Epidermal melanocyte (primary cell): ENCODE results near the gene RGS3.

Source experiments
- DNase-seq: peaks from one replicate; pipeline ENCODE4 v3.0.0; 2011; ENCODE audit warnings: low spot score; ENCODE audit not compliant: insufficient read length

Gene RGS3

DNA sequence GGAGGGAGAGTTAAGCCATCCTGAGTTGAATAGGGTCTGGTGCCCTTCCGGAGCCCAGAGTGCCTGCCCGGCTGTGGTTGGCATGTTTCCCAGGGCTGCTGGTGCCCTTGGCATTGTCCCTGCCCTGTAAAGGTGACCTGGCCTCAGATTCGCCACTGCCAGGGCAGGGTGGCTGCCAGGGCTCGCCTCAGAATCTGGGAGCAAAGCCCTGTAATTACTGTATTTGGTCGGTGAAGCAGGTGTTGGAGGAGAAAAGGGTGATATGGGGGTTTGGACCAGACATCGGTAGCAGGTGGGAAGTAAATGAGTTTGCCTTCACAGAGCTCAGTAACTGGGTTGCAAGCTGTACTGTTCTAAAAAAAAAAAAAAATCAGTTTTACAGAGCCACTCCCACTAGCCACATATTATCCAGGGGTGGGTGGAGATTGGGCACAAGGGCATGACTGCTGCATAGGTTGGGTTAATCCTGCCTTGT, 47.6 kb downstream of the RGS3 start:
- no peak for DNase-seq

DNA sequence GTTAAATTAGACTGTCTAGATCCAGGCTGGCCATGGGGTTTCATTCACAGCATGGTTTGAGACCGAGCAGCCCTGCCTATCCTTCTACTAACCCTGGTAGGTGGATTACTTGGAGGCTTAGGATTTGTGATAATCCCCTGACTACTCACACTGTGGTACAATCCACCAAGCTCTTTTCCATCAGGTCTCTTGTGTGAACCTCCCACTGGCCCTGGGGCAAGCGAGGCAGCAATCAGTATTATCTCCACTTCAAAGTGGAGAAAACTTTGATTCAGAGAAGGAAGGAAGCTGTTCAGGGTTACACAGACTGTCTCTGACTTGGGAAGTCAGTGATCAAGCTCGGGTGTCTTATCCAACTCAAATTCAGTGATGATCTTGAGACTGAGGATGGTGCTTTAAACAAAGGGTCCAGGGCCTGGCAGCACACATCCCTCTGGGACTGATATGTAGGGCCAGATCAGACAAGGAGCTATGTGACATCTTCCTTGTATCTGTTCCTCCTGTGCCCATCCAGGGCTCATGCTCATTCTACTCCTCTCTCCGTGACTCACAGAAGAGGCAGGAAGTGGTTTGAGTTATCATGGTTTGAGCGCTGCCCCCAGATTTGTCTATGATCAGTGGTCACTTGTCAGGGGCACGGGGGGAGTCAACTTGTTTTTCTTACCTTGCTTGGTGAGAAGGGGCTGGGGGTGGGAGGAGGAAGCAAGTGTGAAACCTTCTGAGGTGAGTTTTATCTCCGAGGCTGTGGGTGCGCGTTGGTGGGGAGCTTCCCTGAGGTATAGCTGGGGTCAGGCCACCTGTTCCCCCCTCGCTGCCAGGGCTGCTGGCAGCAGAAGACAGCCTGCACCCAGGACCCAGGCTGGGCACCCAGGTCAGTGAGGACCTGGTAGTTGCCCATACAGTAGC, 48.6 kb downstream of the RGS3 start:
- no peak for DNase-seq

DNA sequence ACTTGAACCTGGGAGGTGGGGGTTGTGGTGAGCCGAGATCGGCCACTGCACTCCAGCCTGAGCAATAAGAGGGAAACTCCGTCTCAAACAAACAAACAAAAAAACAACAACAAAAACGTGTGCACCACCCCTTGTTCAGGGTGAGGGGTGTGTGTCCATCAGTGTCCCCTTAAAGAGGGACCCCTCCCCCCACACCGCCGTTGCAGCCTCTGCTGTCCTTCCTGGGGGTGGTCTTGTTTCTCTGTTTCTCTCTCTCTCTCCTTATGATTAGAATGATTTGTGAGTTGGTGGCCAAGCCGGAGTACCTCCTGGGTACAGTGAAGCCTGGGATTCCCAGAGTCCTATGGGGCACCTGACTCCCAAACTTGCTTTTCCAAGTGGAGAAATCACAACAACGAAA, 49.6 kb downstream of the RGS3 start:
- DNase-seq = no peak

DNA sequence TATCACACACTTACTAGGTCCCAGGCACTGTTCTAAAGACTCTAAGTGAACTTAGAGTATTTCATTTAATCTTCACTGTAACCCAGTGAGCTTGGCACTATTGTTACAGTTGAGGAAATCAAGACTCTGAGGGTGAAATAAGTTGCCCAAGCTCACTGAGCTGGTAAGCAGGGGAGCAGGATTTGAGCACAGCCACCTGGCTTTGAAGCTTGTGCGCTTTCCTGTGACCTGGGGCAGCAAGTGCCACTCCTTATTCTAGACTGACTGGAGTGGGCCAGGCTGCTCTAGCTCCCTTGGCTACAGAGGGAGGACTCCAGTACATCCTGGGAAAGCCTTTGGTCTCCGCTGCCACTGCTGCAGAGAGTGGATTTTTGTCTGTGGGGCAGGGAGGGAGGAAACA, 50.0 kb downstream of the RGS3 start:
- no peak for DNase-seq

DNA sequence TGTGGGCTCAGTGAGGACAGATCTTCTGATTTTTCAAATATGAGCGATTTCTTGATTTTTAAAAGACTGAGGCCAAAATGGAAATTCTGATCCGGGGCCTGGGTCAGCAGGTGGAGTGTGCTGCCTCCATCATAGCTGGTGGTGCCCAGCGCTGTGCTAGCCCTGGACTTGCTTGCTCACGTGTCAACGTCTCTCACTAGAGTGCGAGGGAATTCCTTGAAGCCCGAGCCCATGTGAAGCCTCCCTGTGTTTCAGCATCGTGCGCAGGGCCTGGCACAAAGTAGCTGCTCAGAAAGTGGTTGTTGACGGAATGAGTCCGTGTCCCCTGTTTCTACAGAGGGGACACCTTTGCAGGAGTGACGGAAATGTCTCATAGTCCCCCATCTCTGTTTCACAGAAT, 50.5 kb downstream of the RGS3 start:
- no peak for DNase-seq

DNA sequence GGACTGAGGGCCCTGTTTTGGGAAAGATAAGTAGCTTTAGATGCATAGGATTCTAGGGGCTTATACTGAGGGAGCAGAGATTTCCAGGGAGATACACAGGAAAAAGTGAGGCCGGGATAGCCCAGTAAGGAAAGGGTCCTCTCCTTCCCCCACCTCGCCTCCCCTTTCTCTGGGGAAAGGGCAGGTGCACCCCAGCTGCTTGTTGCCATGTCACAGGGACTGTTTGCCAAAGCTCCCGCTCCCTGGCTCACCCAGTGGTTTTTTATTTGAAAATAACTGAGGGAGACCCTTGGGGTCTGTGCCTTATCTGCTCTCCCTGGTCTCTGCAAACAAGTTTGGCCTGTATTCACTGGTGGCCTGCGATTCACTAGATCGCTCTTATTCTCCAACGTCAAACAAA, 51.2 kb downstream of the RGS3 start:
- no peak for DNase-seq

DNA sequence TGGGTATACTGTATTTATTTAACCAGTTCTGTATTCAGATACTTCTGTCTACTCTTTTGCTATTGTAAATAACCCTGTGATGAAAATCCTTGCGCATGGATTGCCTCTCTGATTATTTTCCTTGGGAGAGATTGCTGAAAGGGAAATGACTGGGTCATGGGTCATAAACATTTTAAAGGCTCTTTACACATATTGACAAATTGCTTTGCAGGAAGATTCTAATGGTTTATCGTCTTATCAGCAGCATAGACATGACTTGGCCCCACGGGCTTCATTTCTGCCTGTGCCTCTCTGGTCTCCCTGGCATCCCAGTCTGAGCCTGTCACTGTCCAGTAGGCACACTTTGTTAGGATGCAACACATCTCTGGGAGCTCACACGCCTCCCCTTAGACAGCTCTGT, 52.3 kb downstream of the RGS3 start:
- DNase-seq = no peak

DNA sequence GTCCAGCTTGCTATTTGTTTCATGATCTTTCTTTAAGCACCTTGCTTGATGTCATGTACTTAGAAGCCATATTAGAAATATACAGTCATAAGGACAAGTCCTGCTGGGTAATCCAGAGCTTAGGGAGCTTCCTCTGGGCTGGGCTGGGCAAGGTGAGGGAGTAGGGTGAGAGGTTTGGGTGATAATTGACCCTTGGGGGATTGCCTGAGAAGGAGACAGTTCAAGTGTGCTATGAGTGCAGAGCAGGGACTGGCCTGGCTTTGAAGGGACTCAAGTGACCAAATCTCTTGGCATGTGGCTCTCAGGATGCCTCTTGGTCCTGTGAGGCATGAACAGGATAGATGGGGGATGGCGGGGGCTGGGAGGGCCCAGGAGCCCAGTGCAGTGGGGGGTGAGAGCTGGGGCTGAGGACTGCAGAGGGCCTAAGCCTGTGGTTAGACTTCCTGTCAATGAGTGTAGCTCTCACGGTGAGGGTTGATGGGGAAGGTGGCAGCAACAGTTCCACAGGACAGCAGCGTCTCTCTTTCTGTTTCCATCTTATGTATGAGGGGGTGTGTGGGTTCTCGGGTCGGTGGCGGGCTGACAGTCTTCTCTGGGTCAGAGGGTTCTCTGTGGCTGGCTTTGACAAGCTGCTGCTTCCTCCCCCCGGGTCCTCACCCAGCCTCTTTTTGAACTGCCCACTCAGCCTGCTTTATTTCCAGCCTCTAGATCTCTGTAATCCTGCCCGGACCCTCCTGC, 53.5 kb downstream of the RGS3 start:
- no peak for DNase-seq

DNA sequence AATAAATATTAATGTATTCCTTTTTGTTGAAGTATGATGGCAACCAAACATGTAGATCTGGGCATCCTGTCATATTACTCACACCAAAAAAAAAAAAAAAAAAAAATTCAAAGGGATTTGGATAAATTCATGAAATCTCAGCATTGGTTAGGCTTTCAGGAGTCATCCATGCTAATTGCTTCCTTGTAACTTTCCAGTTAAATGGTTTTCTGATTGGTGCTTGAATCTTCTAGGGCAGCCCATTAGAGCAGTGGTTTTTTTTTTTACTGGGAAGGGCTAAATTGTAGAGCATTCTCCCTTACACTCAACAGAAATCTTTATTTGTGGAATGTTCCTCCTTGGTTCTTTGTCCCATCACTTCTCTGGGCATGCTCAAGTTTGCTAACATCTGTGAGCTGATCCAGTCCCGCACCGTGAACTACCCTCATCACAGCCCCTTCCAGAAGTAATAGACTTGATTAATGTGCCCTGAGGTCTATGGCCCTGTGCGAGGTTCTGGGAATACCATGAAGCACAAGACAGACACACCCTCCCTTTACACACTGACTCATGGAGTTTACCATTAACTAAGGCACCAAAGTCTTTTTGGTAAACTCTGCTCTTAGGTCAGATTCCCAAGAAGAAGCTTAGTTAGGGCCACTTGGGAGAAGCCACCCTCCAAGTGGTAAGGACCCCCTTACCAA, 56.0 kb downstream of the RGS3 start:
- DNase-seq = no peak

DNA sequence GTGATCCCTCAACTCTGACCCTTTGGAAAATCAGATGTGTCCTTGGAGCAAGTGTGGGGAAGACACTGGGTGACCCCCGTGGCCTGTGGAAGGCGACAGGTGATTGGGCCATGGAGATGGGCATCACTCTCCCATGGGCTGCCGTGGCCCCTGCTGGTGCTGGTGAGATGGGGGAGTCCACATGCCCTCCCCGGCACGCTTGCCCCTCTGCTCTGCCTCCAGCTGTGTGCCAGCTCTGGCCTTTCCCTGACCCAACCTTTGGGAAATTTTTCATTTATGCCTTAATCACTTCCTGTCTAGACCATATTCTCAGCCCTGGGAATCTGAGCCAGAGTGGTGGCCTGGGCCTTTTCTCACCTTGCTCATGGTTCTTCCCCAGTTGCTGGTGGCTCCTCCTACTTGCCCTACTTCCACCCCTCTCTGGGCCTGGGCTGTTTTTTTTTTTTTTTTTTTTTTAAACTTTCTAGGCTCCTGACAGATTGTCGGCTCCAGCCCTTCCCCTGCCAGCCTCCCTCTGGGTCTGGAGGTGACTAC, 56.6 kb downstream of the RGS3 start:
- no peak for DNase-seq

DNA sequence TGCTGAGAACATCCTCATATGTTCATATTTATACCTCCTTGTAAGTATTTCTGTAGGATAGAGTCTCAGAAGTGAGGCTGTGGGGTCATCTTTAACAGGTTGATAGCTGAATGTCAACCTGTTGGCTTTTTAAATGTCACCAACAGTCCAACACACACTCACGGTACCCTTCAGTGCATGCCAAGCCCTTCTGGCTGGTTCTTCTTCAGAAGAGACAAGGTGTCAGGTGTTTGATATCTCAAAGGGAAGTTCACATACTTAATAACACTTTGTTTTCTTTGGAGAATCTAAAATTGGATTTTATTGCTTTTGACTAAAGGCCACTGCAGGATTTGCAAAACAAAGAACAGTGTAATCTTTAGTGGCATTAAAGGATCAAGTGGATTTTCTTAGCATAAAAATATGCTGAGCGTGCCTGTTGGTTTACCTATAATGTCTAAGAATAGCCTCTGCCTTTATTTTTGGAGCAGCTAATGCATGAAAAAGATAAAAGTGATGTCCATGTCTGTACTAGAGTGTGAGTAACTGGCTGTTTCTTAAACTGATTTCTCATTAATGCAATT, 58.2 kb downstream of the RGS3 start:
- no peak for DNase-seq

DNA sequence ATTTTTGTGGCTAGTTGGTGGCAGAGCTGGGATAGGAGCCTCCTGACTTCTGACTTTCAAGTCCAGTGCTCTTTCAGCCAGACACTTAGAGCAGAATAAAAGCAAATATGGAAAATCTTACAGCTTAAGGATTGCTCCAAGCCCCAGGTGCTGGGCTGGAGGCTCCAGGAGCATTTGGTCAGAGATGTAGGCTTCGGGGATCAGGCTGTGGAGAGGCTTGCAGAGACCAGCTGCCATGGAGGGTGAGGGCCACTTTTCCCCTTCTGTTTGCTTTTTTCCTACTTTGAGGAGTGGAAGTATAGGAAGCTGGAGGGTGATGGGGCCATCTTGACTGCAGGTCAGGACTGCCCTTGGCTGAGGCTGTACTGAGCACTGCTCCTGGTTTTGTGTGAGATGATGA, 58.9 kb downstream of the RGS3 start:
- no peak for DNase-seq

DNA sequence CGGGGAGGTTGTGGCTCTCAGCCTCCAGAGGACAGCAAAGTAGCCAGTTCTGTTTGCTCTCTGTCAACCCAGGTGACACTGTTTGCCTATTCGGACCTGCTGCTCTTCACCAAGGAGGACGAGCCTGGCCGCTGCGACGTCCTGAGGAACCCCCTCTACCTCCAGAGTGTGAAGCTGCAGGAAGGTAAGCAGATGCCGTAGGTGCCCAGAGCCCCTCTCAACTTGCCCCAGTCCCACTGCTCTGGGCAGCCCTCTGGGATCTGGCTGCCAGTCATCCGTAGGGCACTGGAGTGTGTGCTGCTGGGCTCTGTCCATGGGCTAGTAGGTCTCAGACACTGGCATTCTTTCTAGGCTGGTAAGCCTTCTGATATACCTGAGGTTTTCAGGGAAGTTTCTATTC, 59.3 kb downstream of the RGS3 start:
- DNase-seq = no peak

DNA sequence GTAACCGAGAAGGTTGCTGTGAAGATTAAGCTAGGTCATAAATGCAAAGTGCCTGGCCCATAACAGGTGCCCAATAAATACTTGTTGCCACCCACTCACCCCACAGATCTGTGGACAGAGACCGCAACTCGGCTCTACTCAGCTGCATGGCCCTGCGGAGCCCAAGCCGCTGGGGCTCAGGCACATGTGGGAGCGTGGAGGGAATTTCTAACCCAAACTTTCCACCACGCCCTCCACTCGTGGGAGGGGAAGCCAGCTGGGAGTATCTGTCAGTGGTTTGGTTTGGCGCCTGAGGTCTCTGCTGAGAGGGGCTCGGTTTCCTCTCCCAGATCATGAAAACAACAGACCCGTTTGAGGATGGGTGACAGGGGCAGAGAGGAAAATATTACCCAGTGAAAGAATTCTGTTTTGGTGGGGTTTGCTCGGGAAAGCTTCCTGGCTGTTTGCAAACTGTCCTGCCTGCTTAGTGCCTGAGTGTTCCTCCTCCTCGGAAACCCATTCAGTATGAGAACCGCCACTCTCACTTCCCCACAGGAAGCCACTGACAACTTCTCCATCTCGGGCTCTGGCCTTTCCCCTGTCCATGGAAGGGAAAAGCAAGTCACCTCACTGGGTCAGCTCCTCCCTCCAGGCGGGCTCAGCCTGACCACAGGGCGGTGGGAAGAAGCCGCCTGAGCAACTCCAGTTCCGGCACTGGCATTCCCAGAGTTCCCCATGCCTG, 60.1 kb downstream of the RGS3 start:
- DNase-seq = peak; percentile 34

DNA sequence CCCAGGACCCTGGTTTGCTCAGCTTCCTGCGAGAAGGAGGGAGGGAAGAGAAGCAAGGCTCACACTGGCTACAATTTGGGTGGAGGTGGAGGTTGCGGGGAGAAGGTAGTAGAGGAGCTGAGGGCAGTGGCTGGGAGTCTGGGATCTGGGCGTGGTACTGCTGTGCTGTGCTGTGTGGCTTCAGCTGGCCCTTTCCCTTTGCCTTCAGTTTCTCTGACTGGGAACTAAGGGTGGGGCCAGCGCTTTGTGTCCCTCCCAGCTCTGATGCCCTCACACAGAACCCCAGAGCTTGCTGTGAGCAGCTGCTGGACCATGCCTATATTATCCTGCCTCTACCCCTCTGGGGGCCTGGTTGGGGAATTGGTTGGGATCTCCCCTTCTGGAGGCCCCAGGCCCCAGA, 60.9 kb downstream of the RGS3 start:
- DNase-seq = no peak

DNA sequence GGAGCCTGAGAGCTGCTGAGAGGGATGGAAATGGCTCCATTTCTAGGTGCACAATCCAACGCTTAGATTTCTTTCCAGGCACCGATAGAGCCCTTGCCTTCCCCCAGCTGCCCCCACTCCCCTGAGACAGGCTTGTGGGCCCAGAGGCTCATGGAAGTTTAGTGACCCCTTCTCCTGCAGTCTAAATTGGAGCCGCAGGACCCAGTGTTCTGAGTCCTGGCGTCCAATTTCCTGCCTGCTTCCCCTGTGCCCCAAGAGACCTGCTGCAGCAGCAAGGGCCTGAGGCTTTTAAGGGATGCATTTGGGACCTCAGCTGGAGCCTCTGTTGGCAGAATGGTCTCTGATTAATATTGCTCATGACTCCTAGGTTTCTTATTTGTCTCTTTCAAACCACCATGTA, 61.7 kb downstream of the RGS3 start:
- no peak for DNase-seq

DNA sequence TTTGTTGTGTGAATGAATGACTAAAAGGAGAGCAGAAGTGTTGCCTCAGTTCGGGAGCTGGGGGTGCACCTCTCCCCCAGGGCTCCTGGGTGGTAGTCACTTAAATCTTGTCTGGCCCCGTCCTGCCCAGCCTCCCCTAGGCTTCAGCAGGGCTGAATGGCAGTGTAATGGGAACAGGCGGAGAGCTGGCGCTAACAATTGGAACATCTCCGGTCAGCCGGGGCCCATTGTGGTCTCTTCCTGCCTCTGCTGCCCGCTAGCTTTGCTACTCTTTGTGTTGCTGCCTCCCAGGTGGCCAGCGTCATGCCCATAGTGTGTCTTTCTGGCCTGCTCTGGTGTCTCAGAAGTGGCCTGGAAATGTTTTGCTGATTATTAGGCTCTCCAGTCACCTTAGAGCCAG, 62.3 kb downstream of the RGS3 start:
- no peak for DNase-seq

DNA sequence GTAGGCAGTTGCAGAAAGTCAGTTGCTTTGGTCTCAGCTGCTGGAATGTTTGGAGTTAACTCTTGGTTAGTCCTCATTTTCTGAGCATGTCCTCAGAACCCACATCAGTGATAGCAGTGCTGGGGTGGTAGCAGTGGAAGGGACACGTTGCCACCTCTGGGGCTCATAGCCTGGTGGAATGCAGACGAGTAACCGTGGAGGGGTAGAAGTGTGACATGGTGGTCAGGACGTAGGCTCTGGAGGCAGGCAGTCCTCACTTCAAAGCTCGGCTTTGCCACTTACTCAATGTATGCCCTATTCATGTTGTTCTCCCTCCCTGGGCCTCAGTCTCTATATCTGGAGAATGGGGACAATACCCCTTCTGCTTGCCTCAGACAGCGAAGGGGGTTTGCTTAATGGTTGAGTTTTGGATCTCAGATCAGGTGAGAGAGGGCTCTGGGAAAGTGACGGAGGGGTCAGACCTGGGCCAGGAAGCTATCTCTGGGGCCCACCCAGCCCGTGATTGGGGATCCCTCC, 62.8 kb downstream of the RGS3 start:
- no peak for DNase-seq

DNA sequence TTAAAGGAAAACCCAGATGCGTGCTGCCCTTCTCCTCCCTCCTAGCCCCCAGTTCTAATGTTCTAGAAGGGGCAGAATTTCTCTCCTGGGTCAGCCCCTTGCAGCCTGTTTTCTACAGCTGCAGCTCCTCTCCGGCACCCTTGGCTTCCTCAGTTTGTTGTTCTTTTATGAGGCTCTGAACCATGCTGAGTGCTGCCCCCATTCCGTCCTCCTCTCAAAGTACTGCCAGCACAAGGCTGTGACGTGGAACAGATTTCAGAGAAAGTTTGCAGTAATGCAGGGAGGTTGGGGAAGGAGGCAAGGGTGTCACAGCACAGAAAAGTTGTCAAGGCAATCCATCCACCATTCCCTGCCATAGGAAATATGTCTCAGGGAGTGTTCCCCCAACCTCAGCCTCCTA, 63.3 kb downstream of the RGS3 start:
- no peak for DNase-seq

DNA sequence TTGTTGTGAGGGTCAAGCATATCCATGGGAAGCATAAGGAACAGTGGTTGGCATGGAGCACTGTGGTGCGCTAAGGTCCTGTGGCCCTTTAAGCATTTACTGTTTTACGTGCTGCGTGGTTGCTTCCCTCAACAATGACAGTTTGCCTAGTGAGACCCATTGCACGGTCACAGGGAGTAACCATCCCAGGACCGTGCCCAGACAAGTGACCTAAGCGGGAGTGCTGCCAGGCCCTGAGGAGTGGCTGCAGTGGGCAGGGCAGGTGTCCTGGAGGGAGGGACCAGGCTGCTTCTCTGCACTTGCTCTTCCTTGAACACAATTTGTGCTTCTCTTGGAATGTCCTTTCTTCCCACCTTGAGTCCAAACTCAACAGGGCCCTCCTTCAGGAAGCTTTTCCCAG, 64.6 kb downstream of the RGS3 start:
- DNase-seq = no peak

DNA sequence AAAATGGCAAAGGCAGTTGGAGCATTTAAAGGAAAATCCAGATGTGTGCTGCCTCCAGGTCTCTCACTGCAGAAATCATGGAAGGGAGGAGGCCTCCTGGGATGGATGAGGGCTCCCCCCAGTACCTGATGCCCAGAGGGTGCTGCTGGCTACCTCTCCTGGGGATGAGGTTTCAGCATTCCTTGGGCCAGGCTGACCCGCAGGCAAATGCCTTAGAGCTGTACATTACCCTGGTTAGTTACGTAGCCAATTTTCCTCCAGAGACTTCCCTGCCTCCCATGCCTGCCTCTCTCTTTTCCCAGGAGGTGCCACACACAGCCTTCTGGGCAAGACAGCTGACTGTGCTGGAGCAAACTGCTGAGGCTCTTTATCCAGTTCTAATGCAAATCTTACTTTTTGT, 65.3 kb downstream of the RGS3 start:
- DNase-seq = no peak
